ENCODE data around the gene SLC9A5. TPM values are rescaled to one million over a fixed set of nuclear protein-coding genes. Genes with fewer than 3 reads are reported as not detected.

SLC9A5 gene
- polyA plus RNA-seq, 12 donors, result 0.54 to 1.9 (median 1.1) TPM; not detected in 2

DNA sequence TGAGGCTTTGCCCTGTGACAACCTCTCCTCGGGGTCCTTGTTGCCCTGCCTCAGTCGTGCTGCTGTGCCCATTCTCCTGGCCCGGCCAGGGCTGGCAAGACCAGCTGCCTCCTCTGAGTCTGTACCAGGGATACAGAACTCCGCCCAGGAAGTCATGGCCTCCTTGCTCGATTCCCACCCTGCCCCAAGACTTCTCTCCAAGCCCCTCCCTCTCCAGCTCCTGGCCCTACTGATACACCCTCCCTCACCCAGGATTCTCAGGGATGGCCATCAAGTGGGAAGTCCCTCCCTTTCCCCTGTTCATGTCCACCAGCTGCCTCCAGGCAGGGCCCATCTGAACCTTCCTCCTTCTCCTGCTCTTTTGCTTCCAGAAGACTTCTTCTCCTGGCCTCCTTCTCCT lies 33.1 kb upstream of the SLC9A5 start:
- no peak for DNase-seq

GRCh38 chr16:67216612-67217490 lies 31.9 kb upstream of the SLC9A5 start:
- no peak for DNase-seq

GRCh38 chr16:67223992-67224391 lies 24.8 kb upstream of the SLC9A5 start:
- no peak for DNase-seq

DNA sequence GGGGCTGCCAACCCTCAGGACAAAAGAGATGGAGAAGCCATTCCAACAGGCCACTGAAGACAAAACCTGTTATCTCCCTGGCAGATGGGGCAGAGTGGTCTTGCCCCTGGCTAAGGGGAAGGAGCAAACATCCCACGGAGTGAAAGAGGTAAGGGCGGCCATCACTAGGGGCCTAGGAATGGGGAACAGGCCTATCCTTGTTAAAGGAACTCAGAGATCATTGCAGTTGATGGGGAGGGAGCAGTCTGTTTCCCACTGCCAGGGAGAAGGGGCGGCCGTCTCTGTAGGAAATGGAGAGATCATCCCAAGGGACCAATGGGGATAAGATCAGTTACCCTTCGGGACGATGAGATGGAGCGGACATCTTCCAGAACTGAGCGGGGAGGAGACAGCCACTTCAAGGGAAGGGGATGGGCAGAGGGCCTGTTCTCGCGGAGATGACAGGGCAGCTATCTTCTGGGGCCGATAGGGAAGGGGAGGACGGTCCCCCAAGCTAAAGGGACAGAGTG lies 22.4 kb upstream of the SLC9A5 start:
- no peak for DNase-seq

- peak; percentile 99 for DNase-seq
Measured at GRCh38 chr16:67226804-67227566, 21.8 kb upstream of the SLC9A5 start, which contains the start of gene TMEM208. Gene TMEM208 (plus strand): TSS chr16:67227130. CDS start chr16:67227219, 89 bp downstream.

DNA sequence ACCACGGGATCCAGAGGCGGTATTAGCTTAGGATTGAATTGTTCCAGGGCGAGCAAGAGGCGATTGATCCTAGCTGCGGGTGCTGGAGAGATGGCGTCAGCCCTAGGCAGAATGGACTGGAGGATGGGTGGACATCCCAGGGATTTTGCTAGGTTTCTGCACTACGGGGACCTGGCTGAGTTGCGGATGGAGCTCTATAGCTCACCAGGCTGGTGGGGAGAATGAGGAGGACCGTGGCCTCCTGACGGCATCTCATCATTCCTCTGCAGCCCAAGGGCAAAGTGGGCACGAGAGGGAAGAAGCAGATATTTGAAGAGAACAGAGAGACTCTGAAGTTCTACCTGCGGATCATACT lies 21.2 kb upstream of the SLC9A5 start:
- DNase-seq, result no peak

DNA sequence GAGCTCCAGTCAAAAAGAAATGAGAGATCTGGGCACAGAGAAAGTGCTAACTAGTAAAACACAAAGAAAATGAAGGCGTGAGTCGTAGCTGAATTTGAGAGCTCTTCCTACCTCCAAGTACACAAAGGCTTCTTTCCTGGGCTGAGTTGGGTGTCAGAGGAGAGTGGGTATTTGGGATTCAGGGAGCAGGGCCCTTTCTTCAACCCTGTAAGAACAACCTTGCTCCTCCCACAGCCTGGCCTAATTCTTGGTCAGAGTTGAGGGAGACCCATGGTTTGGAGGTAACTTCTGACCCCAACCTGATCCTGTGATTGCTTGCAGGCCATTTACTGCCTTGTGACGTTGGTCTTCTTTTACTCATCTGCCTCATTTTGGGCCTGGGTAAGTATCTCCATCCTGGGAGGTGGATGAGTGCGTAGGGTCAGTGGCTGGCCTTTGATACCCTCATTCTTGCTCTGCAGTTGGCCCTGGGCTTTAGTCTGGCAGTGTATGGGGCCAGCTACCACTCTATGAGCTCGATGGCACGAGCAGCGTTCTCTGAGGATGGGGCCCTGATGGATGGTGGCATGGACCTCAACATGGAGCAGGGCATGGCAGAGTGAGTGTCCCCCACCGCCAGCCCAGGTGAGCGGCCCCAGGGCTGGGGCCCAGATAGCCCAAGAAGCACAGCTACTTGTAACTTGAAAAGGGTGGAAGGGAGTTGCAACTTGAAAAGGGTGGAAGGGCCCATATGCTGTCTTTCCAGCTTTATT lies 20.6 kb upstream of the SLC9A5 start:
- no peak for DNase-seq

- no peak for DNase-seq
Measured at GRCh38 chr16:67228905-67229304, 19.9 kb upstream of the SLC9A5 start.

DNA sequence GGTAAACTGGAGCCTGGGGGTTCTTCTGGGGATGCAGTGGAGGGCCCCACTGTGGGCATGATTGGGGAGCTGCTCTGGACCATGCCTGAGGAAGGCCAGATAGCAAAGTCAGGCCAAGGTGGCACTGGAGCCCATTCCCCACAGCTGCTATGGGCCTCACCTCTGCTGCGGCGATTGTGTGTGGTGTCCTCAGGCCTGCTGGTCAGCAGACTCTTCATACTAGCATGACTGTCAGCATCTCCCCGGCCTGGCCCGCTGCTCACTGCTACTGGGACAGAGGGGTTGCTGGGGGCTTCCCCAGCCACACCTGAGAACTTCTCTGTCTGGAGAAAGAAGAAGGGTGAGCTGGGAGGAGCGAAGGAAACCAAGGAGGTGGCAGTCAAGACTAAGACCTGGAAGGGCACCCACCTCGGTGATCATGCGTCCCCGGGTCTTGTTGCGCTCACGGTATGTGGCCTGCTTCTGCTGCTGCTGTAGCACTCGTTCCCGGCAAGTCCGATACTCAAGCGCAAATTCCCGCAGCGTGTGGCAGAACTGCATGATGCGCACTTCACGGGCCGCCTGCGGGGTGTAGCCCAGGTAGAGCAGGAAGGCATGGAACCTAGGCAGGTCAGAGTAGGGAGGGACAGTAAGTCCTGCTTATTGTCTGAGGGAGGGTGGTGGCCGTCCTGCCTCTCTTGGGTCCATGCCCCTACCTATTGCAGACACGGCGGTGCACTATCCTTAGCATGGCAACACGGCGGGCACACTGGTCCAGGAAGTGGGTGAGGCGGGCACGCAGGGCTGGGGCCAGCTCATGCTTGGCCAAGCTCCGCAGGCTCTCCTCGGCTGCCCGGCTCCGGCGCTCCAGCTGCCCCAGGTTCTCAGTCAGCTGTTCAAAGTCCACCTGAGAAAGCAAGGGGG lies 18.6 kb upstream of the SLC9A5 start:
- DNase-seq, result no peak

DNA sequence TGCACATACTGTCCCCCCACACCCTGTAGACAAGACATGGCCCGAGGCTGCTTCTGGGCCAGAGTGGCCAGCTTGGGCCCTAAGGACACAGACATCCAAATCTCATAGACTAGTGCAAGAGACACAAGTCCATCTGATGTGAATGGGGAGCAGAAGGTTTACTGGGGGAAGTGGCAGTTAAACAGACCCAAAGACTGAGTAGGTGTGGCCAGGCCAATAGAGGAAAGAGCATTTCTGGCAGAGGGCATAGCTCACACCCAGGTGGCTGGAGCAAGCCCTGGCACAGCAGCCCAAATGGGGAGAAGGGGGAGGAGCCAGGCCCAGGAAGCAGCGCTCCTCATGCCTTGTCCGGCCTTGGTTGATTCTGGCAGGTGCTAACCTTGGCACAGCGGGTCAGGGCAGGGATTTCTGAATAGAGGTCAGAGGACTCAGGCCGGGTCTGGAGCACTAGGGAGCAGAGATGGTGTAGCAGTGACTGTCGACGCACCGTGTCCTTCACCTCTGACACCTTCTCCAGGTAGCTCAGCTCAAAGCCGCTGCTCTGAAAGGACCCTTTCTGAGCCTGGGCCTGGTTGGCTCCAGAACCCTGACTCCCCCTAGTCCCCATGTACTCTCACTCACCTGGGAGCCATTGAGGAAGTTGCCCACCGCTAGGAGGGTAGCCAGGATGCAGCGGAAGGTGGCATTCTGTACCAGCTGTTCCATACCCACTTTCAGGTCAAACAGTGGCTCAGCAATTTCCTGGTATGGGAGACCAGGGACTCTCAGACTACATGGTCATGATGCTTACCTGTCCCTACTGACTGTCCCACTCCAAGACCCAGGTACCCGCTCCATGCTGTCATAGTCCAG lies 17.7 kb upstream of the SLC9A5 start:
- DNase-seq, result no peak

- no peak for DNase-seq
Measured at GRCh38 chr16:67233596-67233995, 15.2 kb upstream of the SLC9A5 start.

GRCh38 chr16:67234180-67234597 lies 14.6 kb upstream of the SLC9A5 start:
- no peak for DNase-seq

DNA sequence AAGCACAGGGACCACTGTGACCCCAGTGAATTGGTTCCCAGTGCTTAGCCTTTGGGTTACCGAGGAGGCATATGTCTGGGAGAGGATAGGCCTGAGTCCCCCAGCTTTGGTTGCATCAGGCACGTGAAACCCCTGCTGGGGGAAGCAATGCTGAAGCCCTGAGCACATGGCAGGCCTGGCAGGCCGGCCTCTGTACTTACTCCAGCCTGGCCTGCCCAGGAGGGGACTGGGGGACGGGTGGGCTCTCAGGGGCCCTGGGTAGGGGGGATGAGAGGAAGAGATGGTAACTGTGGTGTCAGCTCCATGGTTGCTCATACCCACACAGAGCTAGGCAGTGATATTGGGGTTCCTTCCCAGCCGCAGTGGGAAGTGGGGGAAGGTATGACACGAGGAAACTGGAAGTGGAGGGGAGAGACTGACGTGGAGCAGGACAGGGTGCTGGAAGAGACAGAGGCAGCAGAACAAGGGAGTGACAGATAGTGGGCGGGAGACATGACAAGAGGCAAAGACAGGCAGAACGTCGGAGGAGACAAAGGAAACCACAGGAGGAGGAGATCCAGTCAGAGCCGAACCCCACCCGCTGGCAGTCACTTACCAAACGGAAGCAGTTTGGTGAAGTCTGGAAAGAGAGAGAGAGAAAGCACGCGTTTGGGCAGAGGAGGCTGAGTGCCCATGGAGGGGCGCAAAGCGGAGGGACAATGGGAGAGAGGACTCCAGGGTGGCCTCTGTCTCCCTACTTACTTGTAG lies 12.8 kb upstream of the SLC9A5 start:
- no peak for DNase-seq

DNA sequence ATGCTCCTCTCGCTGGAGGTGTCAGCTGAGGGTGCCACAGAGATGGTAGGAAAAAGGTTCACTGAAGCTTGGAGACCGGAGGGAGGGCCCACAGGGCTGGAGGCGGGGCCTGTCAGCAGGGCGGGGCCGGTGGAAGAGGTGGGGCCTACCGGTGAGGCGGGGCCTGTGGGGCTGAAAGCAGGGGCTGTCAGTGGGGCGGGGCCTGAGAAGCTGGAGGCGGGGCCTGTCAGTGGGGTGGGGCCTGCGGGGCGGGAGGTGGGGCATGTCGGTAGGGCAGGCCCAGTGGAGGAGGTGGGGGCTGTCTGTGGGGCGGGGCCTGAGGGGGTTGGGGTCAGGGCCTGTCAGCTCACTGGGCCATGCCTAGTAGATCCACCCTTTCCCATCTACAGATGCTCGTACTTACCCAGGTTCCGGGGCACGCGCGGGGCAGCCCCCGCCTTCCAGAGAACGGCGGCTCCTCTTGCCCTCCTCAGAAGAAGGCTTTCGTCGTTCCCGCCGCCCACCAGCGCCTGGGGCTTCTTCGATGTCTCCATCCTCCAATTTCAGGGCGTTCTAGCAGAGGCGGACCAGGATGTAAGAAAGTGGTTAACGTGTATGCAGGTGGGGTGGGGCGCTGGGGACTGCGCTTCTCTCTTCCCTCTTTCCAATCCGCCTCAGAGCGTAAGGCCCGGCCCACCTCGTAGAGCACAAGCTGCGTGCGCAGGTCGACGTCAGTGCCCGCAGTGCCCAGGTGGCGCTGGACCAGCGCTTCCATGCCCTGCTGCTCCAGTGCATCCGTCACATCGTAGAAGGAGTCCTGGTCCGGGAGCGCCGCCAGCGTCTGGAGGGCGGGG lies 12.0 kb upstream of the SLC9A5 start:
- DNase-seq, result no peak

GRCh38 chr16:67237396-67238277 lies 11.1 kb upstream of the SLC9A5 start:
- DNase-seq, result no peak

DNA sequence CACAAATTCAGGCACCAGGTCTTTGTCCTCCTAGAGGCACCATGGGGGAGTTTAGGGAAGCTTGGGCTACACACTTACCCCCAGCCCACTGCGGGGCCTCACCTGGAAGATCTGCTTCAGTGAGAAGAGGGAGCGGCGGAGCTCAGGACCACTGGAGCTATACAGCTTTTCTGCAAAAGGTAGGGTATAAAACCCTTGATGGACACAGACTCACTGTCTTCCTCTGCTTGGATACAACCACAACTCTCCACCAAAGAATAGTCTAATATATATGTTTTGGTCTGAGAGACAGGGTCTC lies 10.6 kb upstream of the SLC9A5 start:
- no peak for DNase-seq

- no peak for DNase-seq
Measured at GRCh38 chr16:67238806-67239470, 9.8 kb upstream of the SLC9A5 start.

Data from muscle of arm (tissue), 12 donors.